ENCODE measurements around the gene MDM4. TPM values are rescaled to one million over a fixed set of nuclear protein-coding genes. Genes with fewer than 3 reads are reported as not detected.

The MDM4 gene
- total RNA-seq, 2 donors from 2014 or later, result 72.9 to 125 TPM

DNA sequence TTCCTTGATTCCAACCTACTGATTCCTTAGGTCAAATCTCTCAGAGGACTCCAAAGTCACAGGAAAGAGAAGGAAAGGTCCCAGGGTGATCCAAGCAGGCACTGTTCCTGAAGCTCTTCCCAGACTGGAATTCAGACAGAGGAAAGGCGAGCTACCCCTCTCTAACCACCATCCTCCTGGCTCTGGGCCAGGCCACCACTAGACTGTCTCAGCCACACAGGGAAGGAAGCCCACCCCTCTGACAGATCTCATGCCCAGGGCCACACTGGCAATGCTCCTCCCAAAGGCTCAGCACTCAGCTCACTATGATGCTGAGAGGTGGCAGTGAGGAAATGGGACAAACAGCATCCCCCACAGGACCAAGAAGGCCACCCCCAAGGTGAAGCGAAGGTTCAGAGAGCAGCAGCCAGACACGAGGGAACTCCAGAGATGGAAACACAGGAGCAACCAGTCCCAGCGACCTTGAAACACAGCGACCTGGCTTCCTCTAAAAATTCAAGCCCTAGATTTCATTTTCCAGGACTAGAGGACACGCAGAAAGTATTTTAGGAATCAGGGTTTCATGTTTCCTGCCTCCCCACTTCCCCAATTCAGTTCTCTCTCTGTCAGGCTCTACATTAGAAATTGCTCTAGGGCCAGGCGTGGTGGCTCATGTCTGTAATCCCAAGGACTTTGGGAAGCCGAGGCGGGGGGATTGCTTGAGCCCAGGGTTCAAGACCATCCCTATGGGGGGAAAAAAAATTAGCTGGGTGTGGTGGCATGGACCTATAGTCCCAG, 40.4 kb upstream of the MDM4 start:
- intact Hi-C loops (cut with DNase I), result no loop called here
- ATAC-seq, result no peak

DNA sequence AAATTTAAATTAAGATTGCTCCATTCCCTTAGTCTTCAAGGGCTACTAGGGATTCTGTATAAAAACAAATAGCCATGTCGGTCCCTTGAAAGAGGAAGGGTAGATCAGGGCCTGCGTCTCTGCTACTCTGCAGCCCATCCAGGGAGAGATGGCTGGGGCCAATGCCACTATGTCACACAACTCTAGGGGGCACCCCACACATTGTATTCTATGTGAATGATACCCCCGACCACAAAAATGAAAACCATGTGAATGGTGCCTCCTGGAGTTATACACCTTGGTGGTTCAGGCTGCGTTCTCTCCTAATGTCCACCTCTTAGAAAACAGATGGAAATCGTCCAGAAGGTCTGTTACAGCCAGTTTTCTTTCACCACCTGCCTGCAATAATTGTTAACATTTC, 39.6 kb upstream of the MDM4 start:
- ATAC-seq (no peak), DNase-seq (no peak)
- no peaks in the 10 kb centered on the region for H3K9me3 ChIP-seq
- H3K4me3 ChIP-seq, result no peak overlapping the region
- TF ChIP-seq, protein P1, sequence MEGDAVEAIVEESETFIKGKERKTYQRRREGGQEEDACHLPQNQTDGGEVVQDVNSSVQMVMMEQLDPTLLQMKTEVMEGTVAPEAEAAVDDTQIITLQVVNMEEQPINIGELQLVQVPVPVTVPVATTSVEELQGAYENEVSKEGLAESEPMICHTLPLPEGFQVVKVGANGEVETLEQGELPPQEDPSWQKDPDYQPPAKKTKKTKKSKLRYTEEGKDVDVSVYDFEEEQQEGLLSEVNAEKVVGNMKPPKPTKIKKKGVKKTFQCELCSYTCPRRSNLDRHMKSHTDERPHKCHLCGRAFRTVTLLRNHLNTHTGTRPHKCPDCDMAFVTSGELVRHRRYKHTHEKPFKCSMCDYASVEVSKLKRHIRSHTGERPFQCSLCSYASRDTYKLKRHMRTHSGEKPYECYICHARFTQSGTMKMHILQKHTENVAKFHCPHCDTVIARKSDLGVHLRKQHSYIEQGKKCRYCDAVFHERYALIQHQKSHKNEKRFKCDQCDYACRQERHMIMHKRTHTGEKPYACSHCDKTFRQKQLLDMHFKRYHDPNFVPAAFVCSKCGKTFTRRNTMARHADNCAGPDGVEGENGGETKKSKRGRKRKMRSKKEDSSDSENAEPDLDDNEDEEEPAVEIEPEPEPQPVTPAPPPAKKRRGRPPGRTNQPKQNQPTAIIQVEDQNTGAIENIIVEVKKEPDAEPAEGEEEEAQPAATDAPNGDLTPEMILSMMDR (IDR thresholded peaks at IDR 0.05), result no peak
- TF ChIP-seq POLR2A (IDR thresholded peaks at IDR 0.05), result no peak
- WGBS, 2 donors, result 80 to 91% methylated on average over 5 of the region's 5 CpGs
- H3K27ac ChIP-seq, result no peak overlapping the region
- no peaks in the 10 kb centered on the region for H3K36me3 ChIP-seq (replicated peaks in 1 of 2; ENCODE audit: insufficient read depth in 1 of 2, low read depth in 2 of 2)
- intact Hi-C loops (cut with DNase I), result no loop called here
- H3K27me3 ChIP-seq, result no peaks in the 10 kb centered on the region
- peaks cover 58% of the 10 kb centered on the region for H3K4me1 ChIP-seq

More for the DNA sequence above, 40.4 kb upstream of the MDM4 start:
- Histone ChIP-seq H3K4me3 (no peak overlapping the region), H3K27ac (peak overlapping the region in 1 of 4 donors; percentile 15), H3K36me3 (replicated peaks in 1 of 2; ENCODE audit: insufficient read depth in 1 of 2, low read depth in 2 of 2) (no peaks in the 10 kb centered on the region), H3K4me1 (peaks cover 51% of the 10 kb centered on the region), H3K9me3 (no peaks in the 10 kb centered on the region), H3K27me3 (no peaks in the 10 kb centered on the region)
- TF ChIP-seq POLR2A (IDR thresholded peaks at IDR 0.05), result no peak
- TF ChIP-seq, protein P1 (IDR thresholded peaks at IDR 0.05), result no peak
- DNase-seq, result no peak
- WGBS, 2 donors, result 36 to 60% methylated on average over 7 to 9 of the region's 9 CpGs

DNA sequence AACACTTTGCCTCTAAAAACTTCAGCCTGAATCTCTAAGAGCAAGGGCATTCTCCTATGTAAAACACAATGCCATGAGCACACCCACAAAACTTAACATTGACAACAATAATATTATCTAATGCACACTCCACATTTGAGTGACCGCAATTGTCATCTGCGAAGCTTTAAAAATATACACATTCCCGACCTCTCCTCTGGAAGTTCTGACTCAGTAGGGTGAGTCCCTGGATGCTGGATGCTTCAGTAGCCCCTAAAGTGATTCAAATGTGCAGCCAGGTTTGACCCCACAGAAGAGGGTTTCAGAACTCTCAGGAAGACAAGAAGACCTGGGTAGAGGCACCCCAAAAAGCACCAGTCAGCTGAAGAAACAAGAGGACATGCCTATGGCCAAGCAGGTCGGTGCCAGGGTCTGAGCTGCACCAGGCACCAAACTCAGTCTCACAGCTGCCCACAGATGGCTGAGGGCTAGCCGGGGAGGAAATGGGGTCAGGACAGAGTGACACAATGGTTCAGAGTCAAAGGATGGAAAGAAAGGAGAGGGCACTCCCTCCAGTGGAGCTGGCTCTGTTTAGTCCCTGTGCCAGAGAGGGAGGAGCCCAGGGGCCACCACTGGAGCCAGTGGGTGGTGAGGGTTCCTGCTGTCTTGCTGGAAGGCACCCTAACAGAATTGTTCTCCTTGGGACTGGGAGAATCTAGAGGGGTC, 39.0 kb upstream of the MDM4 start:
- Histone ChIP-seq H3K4me1 (peaks cover 64% of the 10 kb centered on the region), H3K36me3 (replicated peaks in 1 of 2; ENCODE audit: insufficient read depth in 1 of 2, low read depth in 2 of 2) (no peaks in the 10 kb centered on the region), H3K27me3 (no peaks in the 10 kb centered on the region), H3K4me3 (no peak overlapping the region), H3K27ac (no peak overlapping the region), H3K9me3 (no peaks in the 10 kb centered on the region)
- no peak for ATAC-seq
- TF ChIP-seq, protein P1 (IDR thresholded peaks at IDR 0.05), result no peak
- TF ChIP-seq POLR2A (IDR thresholded peaks at IDR 0.05), result no peak
- intact Hi-C loops (cut with DNase I), result no loop called here
- 77 to 83% methylated on average over 5 of the region's 5 CpGs for WGBS, 2 donors
- DNase-seq, result no peak

DNA sequence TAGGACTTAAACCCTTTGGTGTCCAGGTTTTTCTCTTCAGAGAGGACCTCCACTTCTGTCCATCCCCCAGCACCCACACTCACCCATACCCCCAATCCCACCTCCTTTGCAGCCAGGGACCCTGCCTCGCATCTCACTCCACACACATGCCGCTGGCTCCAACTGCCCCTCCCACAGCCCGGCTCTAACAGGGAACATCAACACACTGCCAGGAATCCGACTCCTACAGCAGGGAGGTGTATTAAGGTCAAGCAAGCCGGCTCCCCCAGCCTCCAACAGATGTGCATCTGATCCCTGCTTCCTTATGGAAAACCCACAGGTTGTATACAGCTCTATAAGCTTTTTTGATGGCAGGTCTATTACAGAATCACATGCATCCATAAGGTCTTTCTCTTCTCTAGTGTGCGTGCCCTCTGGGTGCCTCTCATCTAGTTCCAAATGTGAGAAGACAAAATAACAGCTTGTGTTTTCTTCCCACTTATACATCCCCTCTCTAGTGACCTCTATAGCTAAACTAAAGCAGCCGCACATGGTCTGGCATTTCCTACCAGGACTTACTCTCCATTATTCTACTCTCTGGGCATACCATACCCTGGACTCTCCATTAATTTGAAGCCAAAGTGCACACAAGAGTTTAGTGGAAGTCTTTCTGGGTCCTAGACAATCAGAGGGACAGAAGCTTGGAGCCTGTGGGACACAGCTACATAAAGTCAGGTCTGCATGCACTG, 37.9 kb upstream of the MDM4 start:
- H3K4me1 ChIP-seq, result peaks cover 68% of the 10 kb centered on the region
- no peaks in the 10 kb centered on the region for H3K36me3 ChIP-seq (replicated peaks in 1 of 2; ENCODE audit: insufficient read depth in 1 of 2, low read depth in 2 of 2)
- no peaks in the 10 kb centered on the region for H3K9me3 ChIP-seq
- intact Hi-C loops (cut with DNase I), result no loop called here
- TF ChIP-seq, protein P1 (IDR thresholded peaks at IDR 0.05), result no peak
- TF ChIP-seq POLR2A (IDR thresholded peaks at IDR 0.05), result no peak
- ATAC-seq (no peak), DNase-seq (no peak)
- WGBS, 2 donors, result 65 to 73% methylated on average over 7 of the region's 7 CpGs
- peak overlapping the region in 2 of 4 donors; percentile 44 to 48 for H3K27ac ChIP-seq
- H3K27me3 ChIP-seq, result no peaks in the 10 kb centered on the region
- H3K4me3 ChIP-seq, result no peak overlapping the region

All from body of pancreas (tissue), 4 donors.